Kidney epithelial cell (primary cell): ENCODE results near the gene SCLY. TPM values are rescaled to one million over a fixed set of nuclear protein-coding genes. Genes with fewer than 3 reads are reported as not detected.

Experiments
- DNase-seq: peaks from one replicate; pipeline ENCODE4 v3.0.0-alpha.2; 2010; ENCODE audit warnings: low read depth
- H3K27me3 ChIP-seq: 2 replicates; pipeline ENCODE4 v1.6.0; 2011; ENCODE audit warnings: low read length; ENCODE audit not compliant: control insufficient read depth, insufficient read depth
- H3K36me3 ChIP-seq: 2 replicates; pipeline ENCODE4 v1.5.1; 2011; ENCODE audit warnings: low read length; ENCODE audit not compliant: control insufficient read depth, insufficient read depth
- H3K4me3 ChIP-seq: 2 replicates; pipeline ENCODE4 v1.5.1; 2011; ENCODE audit warnings: low read depth, mild to moderate bottlenecking, control low read depth, low read length
- total RNA-seq: library from RNA; depleted of rRNA; stranded (reverse); fragments of >200 nt; gene quantifications from 2 replicates; pipeline ENCODE4 v1.2.3, GENCODE V29; 2015
- TF ChIP-seq, protein P1 (sequence below): IDR thresholded peaks from 2 replicates; pipeline ENCODE4 v1.5.1; 2011; ENCODE audit warnings: mild to moderate bottlenecking, moderate library complexity, low read length, control low read depth, inconsistent platforms; ENCODE audit not compliant: insufficient read depth, poor library complexity, severe bottlenecking

Gene SCLY, protein sequence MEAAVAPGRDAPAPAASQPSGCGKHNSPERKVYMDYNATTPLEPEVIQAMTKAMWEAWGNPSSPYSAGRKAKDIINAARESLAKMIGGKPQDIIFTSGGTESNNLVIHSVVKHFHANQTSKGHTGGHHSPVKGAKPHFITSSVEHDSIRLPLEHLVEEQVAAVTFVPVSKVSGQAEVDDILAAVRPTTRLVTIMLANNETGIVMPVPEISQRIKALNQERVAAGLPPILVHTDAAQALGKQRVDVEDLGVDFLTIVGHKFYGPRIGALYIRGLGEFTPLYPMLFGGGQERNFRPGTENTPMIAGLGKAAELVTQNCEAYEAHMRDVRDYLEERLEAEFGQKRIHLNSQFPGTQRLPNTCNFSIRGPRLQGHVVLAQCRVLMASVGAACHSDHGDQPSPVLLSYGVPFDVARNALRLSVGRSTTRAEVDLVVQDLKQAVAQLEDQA
- total RNA-seq: 24.9 and 32.1 TPM in 2 replicates

DNA sequence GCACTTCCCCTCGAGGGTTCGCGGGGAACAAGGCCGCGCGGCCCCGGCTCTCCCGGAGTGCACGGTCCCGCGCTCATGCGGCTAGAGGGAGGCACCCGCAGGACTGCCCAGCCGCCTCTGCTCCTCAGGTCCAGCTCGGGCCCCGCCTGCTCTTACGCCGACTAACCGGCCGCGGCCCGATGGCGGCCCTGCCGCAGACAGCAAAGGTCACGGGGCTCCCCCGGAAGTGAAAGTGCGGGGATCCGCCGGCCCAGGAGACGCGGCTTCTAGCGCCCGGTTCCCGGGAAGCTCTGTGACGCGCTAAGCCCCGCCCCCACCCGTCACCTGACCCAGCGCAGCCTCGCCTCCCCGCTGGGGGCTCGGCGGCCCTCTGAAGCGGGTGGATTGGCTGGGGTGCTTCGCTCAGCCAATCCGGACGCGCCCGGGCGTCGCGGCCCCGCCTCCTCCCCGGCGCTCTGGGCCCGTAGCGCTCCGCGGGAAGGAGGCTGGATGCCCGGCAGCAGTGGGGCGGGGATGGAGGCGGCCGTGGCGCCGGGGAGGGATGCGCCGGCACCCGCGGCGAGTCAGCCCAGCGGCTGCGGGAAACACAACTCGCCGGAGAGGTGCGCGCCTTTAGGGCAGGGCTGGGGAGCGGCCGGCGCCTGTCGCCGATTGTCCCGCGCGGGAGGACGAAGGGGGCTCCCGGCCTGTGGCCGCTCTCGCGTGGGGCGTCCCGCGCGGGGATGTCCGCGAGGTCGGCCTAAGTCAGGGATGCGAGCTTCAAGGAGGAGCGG lies at the start of gene SCLY:
Gene SCLY, plus strand, starts transcription at position 460 of the 773 bp plus-strand sequence. Its CDS starts 54 bp downstream, at position 514.
- TF ChIP-seq, protein P1, sequence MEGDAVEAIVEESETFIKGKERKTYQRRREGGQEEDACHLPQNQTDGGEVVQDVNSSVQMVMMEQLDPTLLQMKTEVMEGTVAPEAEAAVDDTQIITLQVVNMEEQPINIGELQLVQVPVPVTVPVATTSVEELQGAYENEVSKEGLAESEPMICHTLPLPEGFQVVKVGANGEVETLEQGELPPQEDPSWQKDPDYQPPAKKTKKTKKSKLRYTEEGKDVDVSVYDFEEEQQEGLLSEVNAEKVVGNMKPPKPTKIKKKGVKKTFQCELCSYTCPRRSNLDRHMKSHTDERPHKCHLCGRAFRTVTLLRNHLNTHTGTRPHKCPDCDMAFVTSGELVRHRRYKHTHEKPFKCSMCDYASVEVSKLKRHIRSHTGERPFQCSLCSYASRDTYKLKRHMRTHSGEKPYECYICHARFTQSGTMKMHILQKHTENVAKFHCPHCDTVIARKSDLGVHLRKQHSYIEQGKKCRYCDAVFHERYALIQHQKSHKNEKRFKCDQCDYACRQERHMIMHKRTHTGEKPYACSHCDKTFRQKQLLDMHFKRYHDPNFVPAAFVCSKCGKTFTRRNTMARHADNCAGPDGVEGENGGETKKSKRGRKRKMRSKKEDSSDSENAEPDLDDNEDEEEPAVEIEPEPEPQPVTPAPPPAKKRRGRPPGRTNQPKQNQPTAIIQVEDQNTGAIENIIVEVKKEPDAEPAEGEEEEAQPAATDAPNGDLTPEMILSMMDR: no peak
- peak within 1 kb of the TSS; percentile 99 for H3K4me3 ChIP-seq
- no peaks in the 10 kb centered on the region for H3K36me3 ChIP-seq
- H3K27me3 ChIP-seq: no peaks in the 10 kb centered on the region
- peak; percentile 78 for DNase-seq

DNA sequence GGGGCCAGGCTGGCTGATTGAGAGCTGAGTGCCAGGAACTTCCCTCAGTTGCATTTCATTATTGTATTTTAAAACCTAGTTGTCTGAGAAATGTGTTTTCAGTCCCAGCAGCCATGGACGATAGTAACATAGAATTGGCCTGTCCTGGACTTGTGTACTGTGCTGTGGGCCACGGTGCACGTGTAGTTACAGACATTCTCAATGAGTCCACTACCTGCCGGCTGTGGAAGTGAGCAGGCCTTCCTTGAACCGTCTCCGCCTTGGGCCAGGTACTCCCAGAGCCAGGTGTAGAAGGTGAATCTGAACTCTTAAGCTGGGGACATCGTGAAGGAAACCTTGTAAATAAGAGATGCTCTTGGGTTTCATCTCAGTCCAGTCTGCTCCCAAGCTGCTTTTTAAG lies 47.0 kb upstream of the SCLY start:
- H3K36me3 ChIP-seq: no peaks in the 10 kb centered on the region
- no peak overlapping the region for H3K4me3 ChIP-seq
- no peaks in the 10 kb centered on the region for H3K27me3 ChIP-seq
- TF ChIP-seq, protein P1: no peak
- DNase-seq: no peak

DNA sequence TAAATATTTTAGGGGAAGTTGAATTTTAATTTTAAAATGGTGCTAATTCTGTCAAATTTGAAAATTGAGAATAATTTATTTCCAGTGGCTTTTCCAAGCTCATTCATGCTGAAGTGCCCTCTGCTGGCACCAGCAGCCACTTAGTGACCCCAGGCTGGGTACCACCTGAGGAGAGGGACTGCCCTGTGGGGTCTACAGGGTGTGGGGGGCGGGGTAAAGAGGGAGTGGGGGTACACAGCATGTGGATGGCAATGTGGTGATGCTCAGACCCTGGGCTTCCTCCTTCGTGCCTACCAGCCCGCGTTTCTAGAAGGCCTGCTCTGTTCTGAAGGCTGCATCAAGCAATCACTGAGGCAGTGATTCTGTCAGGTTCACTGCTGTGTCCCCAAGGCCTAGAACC lies 45.1 kb upstream of the SCLY start:
- Histone ChIP-seq H3K27me3 (no peaks in the 10 kb centered on the region), H3K4me3 (no peak overlapping the region), H3K36me3 (no peaks in the 10 kb centered on the region)
- TF ChIP-seq, protein P1: peak; percentile 15
- DNase-seq: no peak

DNA sequence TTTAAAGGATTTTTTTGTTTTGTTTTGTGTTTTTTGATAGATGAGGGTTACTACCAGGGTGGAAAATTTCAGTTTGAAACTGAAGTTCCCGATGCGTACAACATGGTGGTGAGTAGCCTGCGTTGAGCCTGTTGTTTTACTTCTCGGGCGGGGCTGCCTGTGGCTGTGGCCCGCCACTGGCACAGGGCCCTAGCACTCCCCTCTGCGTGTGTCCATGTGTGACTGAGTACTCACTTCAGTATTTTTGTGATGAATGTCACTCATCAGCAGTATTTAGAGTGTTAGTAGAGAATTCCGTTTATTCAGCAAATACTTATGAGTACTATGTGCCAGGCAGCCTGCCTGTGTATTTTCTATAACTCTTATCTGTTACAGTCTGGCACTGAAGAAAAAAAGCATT lies 44.3 kb upstream of the SCLY start:
- H3K36me3 ChIP-seq: no peaks in the 10 kb centered on the region
- TF ChIP-seq, protein P1: no peak
- DNase-seq: no peak
- H3K4me3 ChIP-seq: no peak overlapping the region
- H3K27me3 ChIP-seq: no peaks in the 10 kb centered on the region

DNA sequence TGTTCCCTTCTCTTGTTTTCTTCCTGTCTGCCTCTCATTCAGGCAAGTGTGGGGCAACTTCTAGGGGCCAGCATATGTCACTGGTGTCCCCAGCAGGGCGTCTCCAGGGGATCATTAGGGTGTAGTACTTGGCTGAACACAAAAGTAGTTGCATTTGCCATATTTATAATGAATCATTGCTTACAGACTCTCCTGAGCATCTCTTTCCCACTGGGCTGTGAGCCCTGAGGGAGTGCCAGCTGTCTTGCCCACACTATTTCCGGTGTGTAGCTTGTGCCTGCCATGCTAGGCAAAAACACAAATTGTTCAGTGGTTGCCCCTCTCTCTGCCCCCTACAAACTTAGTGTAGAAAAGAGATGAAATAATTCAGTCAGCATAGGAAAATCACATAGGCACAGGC lies 40.8 kb upstream of the SCLY start:
- H3K36me3 ChIP-seq: no peaks in the 10 kb centered on the region
- H3K4me3 ChIP-seq: no peak overlapping the region
- TF ChIP-seq, protein P1: no peak
- no peaks in the 10 kb centered on the region for H3K27me3 ChIP-seq
- DNase-seq: no peak
